Right lobe of liver (tissue), 4 donors: ENCODE results near the gene HADHB.

Experiments
- POLR2A ChIP-seq: fragments of 450-650 bp; IDR thresholded peaks from one replicate; pipeline ENCODE4 v1.6.1; 2017; ENCODE audit warnings: antibody characterized with exemption, mild to moderate bottlenecking
- TF ChIP-seq, protein P1 (sequence below), 4 donors: fragments of 200-600 bp in 3 of 4; fragments of 450-650 bp in 1 of 4; IDR thresholded peaks; one replicate each; pipeline versions ENCODE4 v1.5.1 to v1.8.0; 2016 to 2022; ENCODE audit warnings: antibody characterized with exemption in 4 of 4, mild to moderate bottlenecking in 2 of 4
- donor health status: DM: no; HTN: no; CAD: no.
- donor health status: DM: no; HTN: no; CAD: no.
- donor health status: DM: no; HTN: yes; CAD: no.

DNA sequence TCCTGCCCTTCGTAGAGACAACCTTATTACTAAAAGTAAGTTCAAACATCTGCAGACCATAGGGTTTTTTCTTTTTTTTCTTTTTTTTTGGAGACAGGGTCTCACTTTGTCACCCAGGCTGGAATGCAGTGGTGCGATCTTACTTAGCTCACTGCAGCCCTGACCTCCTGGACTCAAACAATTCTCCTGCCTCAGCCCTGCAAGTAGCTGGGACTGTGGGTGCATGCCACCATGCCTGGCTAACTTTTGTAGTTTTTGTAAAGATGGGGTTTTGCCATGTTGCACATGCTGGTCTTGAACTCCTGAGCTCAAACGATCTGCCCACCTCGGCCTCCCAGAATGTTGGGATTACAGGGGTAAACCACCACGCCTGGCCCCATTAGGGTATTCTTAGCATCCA, 32.7 kb upstream of the HADHB start:
- TF ChIP-seq, protein P1, sequence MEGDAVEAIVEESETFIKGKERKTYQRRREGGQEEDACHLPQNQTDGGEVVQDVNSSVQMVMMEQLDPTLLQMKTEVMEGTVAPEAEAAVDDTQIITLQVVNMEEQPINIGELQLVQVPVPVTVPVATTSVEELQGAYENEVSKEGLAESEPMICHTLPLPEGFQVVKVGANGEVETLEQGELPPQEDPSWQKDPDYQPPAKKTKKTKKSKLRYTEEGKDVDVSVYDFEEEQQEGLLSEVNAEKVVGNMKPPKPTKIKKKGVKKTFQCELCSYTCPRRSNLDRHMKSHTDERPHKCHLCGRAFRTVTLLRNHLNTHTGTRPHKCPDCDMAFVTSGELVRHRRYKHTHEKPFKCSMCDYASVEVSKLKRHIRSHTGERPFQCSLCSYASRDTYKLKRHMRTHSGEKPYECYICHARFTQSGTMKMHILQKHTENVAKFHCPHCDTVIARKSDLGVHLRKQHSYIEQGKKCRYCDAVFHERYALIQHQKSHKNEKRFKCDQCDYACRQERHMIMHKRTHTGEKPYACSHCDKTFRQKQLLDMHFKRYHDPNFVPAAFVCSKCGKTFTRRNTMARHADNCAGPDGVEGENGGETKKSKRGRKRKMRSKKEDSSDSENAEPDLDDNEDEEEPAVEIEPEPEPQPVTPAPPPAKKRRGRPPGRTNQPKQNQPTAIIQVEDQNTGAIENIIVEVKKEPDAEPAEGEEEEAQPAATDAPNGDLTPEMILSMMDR (IDR thresholded peaks at IDR 0.05): no peak
- TF ChIP-seq POLR2A: no peak
